ENCODE results near the gene CDRT4.

GRCh38 chr17:15432807-15433611 lies 34.4 kb downstream of the CDRT4 start:
- TF ChIP-seq CTCF (IDR thresholded peaks at IDR 0.05; ENCODE audit: low read depth, low read length, poor library complexity, severe bottlenecking) (no peak), EZH2phosphoT487 (IDR thresholded peaks at IDR 0.05; ENCODE audit: borderline replicate concordance, low read length) (no peak)
